ENCODE data around the gene PLCG2.
"Not testable (repeated sequence)": the region's sequence is repeated elsewhere in the genome, so short reads cannot be mapped to it uniquely, and the experiment has no call there.

Gene PLCG2

DNA sequence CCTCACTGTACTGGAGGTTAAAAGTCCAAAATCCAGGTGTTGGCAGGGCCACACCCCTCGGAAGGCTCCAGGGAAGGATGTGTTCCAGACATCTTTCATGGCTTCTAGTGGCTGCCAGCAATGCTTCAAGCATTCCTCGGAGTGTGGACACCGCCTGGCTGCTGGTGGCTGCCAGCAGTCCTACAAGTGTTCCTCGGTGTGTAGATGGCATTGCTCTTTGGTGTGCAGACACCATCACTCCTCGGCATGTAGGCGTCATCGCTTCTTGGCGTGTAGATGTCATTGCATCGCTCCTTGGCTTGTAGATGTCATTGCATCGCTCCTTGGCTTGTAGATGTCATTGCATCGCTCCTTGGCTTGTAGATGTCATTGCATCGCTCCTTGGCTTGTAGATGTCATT is 98.4 kb downstream of the PLCG2 start:
- DNase-seq (ENCODE audit: low spot score): not testable (repeated sequence)

DNA sequence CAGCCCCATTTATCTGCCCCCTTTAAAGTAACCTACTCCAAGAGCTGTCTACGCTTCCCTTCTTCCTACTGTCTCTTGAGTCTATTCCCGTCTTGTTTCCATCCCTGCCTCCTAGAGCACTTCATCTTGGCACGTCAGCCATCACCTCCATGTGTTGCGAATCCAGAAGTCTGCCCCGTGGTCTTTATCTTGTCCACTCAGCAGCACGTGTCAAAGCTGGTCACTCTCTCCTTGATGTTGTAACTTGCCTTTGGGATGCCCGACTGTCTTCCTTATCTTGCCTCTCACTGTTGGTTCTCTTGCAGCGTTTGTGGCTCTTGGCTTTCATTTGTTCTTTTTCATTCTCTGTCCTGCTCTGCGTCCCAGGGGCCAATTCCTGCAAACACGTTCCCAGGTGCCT is 99.4 kb downstream of the PLCG2 start:
- DNase-seq (ENCODE audit: low spot score): no peak

DNA sequence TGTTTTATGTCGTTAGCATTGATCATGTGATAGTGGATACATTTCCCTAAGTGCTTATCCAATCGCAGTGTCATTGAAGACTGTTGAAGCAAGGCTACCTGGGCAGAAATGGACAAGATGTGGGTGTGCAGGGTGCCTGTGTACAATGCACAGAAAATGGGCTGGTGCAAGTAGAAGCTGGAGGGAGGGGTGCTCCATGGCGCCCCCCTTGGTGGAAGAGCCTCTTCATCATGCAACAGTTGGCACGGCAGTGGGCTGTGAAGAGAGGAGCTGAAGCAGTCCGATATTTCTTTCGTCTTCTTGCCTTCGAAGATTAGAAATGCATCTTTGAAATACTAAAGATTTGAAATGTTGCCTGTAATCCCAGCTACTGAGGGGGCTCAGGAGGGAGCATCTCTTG is 100.5 kb downstream of the PLCG2 start:
- no peak for DNase-seq (ENCODE audit: low spot score)

DNA sequence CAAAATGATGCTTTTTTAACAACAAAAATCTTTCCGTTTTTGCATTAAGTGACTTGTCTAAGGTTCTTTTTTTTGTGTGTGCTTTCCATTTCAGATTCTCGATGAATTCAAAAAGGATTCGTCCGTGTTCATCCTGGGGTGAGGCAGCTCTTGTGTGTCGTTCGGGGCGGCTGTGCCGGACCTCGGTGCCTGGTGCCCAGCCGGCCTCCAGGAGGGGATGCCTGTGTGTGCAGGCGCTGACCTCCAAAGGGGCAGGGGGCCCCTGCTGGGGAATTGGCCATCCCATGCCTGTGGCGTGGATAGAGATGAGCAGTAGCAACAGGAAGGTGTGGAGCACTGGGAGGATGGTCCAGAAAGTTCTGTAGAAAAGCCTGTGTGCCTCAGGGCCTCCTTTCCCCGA is 101.7 kb downstream of the PLCG2 start:
- DNase-seq (ENCODE audit: low spot score): no peak

DNA sequence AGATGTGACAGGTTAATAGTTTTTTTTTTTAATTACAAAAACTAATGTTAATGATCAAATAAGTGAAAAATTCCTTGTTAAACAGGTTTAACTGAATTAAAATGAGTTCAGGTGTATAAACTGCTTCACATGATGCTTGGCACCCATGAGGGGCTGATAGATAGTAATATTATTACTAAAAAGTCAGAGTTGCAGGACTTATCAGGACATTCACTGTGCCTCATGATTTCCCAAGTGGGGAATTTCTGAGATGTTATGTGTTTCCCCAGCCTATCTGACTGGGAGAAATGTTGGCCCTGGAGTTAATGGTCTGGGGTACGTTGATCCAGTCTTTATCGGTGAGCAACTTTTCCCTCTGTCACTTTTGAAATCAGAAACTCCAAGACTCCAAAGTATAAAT is 102.1 kb downstream of the PLCG2 start:
- DNase-seq (ENCODE audit: low spot score): no peak

DNA sequence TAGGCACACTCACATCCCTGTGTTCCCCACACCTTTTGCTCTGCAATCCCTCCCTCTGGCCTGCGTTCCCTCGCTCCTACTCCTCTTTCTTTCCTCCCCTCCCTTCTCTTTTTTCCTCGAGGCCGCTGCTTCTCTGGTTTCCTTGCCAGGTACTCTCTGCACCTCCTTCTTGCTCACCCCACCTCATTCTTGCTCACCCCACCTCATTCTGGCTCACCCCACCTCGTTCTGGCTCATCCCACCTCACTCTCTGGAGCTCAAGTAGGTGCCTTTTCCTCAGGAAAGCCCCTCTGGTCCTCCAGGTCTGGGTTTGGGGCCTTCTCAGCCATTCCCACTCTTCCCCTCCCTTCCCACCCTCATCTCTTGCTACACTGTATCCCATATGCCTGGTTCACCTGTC is 103.5 kb downstream of the PLCG2 start:
- DNase-seq (ENCODE audit: low spot score): no peak

DNA sequence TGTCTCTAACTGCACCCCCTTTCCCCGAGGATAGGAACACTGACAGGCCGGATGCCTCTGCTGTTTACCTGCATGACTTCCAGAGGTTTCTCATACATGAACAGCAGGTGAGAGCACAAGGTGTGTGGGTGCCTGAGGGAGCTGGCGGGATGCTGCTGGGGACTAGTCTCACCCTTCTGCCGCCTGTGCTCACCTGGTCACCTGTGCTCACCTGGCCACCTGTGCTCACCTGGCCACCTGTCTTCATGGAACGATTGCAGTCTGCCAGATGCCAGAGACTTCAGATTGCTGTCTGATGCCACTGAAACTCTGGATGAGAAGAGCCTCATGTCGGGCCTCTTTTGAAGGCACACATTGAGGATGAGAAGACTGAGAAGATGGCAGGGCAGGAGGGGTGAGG is 104.1 kb downstream of the PLCG2 start:
- no peak for DNase-seq (ENCODE audit: low spot score)

DNA sequence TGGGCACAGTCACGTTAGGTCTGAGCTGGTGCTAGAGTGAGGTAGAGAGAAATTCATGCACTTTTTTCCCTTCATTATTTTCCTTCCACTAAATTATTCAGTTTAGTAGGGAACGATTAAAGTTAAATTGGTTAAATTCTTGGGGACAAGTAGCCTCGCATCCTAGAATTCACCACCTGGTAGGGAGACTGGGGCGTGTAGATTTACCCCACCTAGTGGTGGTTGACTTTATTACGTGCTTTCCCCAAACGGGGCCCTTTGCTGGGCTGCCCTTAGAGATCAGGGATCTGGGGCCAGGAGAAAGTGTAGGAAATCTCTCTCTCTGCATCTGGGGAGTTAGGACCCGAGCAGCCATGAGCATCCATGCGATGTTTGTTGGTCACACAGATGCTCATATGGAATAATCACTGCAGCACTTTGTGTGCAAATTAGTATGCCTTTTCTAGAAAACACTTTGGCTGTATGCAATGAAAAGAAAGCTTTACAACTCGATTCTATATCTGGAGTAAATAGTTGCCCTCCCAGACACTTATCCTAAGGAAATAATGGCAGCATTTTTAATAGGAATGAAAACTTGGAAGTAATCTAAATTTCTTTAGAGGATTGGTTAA is 107.0 kb downstream of the PLCG2 start:
- DNase-seq (ENCODE audit: low spot score): peak; percentile 35

DNA sequence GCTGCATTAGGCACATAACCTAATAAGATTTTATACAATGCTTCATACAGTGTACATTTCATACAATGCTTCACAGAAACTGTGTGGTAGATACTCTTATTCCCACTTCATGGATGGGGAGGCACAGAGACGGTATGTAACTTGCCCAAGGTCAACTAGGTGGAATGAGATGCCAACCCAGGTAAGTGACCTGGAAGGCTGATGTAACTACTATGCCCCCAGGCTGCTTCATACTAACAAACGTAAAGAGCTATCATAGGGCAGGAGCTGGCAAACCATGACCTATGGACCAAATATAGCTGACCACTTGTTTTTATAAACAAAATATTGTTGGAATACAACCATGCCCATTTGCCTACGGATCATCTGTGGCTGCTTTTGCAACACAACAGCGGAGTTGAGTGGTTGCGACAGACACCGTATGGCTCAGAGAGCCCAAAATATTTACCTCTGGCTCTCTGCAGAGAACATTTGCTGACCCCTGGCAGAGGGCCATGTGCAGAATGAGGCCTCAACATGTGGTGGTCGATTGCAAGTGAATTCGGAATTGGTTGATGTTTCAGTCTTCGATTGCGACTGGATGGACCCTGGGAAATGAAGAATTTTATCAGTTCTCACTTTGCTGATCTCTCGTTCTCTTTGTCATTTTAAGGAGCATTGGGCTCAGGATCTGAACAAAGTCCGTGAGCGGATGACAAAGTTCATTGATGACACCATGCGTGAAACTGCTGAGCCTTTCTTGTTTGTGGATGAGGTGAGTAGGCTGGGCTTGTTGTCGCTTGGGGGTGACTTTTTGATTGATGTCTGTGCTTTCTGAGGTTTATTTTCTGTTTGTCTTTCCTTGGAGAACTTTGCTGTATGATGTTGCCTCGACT is 109.7 kb downstream of the PLCG2 start:
- no peak for DNase-seq (ENCODE audit: low spot score)

DNA sequence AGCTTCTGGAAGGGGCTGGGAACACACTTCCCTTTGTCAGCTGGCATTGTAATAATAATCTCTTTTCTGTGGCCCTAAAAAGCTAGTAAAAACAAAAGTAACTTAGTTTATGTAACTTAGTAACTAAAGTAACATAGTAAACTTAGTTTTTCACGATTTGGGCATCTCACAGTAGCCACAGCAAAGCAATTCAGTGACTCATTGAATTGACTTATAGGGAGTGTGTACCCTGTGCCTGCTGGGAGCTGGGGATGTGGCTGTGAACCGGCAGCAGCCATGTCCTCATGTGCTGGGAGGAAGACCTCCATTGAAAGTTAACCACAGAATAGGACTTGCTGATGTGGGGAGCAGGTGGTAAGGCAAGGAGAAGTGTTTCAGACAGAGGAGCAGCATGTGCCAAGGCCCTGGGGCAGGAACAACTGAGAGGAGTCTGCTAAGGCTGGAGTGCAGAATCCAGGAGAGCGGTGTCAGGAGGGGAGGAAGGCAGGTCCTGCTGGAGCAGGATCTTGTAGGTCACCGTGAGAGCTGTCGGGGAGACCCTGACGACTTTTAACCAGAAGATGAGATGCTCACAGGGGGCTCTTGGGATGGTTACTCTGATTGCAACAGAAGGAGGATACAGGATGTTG is 112.8 kb downstream of the PLCG2 start:
- no peak for DNase-seq (ENCODE audit: low spot score)

DNA sequence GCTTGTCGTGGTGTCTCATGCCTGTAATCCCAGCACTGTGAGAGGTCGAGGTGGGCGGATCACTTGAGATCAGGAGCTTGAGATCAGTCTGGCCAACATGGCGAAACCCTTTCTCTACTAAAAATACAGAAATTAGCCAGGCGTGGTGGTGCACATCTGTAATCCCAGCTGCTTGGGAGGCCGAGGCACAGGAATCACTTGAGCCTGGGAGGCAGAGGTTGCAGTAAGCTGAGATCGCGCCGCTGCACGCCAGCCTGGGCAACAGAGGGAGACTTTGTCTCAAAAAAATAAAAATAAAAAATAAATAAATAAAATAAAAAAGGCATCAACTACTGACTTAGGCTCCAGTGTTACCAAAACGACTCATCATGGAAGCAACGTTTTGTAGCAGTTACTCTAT is 115.5 kb downstream of the PLCG2 start:
- DNase-seq (ENCODE audit: low spot score): no peak

DNA sequence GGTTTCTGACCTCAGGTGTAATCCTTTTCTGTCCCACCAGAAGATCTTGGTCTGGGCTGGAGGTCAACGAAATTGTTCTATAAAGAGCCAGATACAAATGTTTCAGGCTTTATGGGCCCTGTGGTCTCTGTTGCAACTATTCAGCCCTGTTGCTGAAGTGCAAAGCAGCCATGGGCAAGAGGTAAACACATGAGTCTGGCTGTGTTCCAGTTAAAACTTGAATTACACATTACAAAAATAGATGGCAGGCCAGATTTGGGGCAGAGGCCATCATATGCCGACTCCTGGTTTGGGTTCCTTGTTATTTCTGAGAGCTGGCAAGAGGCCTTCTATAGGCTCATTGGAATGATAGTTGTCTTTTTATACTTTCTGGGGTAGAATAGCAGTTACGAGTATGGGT is 117.8 kb downstream of the PLCG2 start:
- no peak for DNase-seq (ENCODE audit: low spot score)

DNA sequence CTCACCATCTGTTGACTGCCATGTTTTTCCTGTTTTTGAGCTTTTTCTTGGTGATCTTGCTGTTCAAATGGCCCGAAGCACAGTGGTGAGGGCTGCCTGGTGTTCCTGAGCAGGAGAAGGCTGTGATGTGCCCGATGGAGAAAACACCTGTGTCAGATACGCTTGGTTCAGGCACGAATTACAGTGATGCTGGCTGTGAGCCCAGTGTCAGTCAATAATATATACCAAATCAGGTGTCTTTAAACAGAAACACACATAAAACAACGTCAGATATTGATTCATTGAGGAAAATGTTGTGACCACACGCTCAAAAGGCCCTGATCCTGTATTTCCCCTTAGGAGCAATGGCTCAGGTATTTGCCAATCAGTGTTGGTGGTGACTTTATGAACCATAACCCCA is 120.5 kb downstream of the PLCG2 start:
- DNase-seq (ENCODE audit: low spot score): no peak

DNA sequence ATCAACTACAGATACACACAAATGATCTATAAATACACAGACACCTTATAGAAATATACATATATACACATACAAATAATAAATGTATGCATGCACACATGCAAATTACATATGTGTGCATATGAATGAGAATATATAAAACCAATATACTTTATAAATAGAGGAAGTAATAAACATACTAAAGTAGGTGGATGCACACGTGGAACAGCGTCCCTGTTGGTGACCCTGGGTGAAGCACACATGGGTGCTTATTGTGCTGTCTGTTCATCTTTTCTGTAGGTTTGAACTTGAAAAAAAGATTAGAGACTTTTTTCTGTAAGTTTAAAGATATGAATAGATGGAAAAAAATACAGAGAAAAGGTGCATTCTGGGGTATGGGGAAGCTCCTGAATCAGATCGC is 120.9 kb downstream of the PLCG2 start:
- DNase-seq (ENCODE audit: low spot score): no peak

DNA sequence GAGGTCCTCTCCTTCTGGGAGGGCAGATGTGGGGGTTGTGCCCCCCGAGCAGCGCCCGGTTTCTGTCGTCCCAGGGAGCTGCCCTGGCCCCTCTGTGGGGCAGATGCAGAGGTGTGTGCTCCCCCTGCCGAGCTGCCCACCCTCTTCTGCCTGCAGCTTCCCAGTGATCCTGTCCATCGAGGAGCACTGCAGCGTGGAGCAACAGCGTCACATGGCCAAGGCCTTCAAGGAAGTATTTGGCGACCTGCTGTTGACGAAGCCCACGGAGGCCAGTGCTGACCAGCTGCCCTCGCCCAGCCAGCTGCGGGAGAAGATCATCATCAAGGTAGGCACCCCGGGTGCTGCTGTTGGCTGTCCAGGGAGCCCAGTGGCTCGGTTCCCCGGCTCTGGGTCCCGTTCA is 121.4 kb downstream of the PLCG2 start:
- DNase-seq (ENCODE audit: low spot score): no peak

DNA sequence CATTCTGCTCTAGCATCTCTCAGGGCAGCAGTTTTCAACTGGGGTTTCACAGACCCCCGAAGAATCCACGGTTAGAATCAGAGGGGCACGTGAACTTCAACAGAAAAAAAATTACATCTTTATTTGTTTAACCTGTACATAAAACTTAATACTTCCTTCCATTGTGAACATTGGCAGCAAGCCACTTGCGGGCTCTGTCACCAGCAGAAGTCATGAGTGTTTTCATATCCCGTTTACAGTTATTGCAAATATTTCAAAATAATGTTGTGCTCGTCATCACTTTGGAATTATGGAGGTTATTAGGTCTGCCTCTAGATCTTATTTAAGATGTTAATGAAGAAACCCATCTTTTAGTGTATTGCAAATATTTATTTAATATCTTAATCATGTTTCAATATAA is 122.4 kb downstream of the PLCG2 start:
- DNase-seq (ENCODE audit: low spot score): no peak

DNA sequence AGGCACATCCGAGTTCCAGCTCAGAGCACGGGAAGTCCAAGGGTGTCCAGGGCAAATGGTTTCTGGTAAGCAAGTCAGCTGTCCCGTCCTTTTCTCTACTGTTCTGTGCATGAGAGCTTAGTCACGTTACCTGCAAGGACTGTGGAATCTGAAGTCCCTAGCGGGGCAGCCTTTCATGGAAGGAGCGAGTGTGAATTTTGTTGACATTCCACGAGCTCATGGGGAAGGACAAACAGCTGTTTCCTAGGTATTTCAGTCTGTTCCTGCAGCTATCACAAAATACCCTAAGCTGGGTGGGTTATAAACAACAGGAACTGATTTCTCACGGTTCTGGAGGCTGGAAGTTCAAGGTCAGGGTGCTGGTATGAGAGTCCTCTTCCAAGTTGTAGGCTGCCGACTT is 122.9 kb downstream of the PLCG2 start:
- DNase-seq (ENCODE audit: low spot score): no peak

DNA sequence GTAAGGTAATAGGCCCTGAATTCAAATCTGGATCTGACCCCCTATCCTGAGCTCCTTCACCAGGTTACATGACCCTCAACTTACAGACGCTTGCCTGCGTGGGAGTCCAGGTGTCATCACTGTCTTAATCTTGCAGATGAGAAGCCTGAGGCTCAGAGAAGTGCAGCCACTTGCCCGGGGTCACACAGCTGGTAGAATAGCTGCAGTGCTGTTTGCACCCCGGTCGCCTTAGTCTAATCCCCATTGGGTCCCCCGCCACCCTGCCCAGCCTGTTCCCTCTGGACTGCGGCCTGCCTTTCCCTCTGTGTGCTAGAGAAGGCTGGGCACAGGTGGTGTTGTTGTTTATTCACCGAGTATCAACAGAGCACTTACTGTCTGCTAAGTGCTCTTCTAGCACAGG is 125.2 kb downstream of the PLCG2 start:
- no peak for DNase-seq (ENCODE audit: low spot score)

DNA sequence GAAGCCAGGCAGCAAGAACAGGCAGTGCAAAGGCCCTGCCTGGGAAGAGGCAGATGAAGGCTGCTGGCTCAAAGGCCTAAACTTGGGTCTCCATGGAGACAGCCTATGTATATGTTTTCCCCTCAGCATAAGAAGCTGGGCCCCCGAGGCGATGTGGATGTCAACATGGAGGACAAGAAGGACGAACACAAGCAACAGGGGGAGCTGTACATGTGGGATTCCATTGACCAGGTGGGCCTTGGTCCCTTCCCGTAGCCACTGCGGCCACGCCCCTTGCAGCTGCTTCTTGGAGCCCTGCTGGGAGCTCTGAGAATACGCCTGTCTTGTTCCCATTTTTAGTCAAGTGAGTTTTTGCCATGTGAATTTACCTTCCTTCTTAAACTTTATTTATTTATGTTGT is 126.2 kb downstream of the PLCG2 start:
- no peak for DNase-seq (ENCODE audit: low spot score)

DNA sequence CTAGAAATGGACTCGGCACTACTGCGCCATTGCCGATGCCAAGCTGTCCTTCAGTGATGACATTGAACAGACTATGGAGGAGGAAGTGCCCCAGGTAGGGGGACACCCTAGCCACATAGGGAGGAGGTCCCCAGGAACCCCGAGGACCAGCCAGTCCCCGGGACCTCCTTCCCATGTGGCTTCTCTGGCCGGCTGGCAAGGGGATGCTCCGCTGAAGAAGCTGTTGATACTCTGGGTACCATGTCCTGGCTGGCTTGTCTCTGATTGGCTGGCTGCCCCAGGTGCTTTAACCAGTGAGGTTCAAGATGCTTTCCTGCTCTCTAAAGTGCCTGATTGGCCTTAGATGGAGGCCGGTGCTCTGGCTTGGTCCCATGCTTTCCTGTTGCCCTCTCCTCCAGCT is 128.6 kb downstream of the PLCG2 start:
- DNase-seq (ENCODE audit: low spot score): no peak

DNA sequence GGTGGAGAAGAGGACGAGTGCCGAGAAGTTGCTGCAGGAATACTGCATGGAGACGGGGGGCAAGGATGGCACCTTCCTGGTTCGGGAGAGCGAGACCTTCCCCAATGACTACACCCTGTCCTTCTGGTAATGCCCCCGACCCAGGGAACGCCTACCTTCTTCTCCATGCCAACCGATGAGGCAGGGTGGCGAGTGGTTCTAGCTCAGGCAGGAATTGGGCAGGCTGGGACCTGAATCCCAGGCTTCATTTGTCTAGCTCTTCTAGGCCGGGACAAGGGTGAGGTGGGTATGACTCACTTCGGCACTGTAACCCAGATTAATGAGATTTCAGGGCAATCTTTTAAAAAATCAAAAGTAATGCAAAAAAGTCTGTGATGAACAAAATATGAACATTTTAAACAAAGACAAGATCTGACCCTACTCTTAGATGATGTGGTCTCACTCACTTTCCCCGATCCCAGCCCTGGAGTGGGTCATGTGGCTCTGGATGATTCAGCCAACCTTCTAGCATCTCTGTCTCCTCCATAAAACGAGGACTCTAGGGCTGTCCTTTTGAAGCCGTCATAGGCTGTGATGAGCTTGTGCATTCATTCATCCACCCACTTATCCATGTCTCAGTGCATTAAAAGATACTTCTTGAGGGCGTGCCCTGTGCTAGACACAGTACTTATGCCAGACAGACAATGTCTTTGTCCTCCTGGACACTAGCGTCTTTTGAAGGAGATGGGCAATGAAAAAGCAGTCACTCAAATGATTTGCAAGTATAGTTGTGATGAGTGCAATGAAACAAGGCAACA is 129.6 kb downstream of the PLCG2 start:
- peak; percentile 69 for DNase-seq (ENCODE audit: low spot score)

DNA sequence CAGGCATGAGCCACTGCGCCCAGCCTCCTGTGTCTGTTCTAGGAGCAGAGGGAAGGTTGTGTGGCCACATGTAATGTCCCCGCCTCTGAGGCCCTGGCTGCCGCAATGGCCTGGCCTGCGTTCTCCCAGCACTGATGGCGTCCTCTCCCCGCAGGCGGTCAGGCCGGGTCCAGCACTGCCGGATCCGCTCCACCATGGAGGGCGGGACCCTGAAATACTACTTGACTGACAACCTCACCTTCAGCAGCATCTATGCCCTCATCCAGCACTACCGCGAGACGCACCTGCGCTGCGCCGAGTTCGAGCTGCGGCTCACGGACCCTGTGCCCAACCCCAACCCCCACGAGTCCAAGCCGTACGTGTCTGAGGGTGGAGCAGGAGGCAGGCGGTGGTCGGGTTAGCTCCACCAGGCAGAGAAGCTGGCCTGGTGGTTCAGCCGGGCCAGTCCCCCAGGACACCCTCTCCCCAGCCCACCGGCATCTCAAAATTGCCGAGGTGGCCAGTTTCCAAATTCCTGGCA is 131.3 kb downstream of the PLCG2 start:
- no peak for DNase-seq (ENCODE audit: low spot score)

Measured in COLO829 (cell line).